Hepatocyte (in vitro differentiated cells): ENCODE measurements around the gene CAMK2G. TPM values are rescaled to one million over a fixed set of nuclear protein-coding genes. Genes with fewer than 3 reads are reported as not detected.

Experiments used
- DNase-seq: peaks from one replicate; pipeline ENCODE4 v3.0.0-alpha.2; 2016; ENCODE audit warnings: low spot score
- H2AFZ ChIP-seq: fragments of 200-600 bp; sonication (generic); 2 replicates; pipeline ENCODE4 v1.6.0; 2016; ENCODE audit warnings: antibody characterized with exemption, mild to moderate bottlenecking
- H3K27ac ChIP-seq: fragments of 200-600 bp; sonication (generic); 2 replicates; pipeline ENCODE4 v1.5.1; 2016; ENCODE audit warnings: mild to moderate bottlenecking
- H3K27me3 ChIP-seq: fragments of 200-600 bp; sonication (generic); 2 replicates; pipeline ENCODE4 v1.6.1; 2016
- H3K36me3 ChIP-seq: fragments of 200-600 bp; sonication (generic); replicated peaks from 2 replicates; pipeline ENCODE4 v1.5.1; 2016; ENCODE audit warnings: low read depth; ENCODE audit not compliant: insufficient read depth
- H3K4me1 ChIP-seq: fragments of 200-600 bp; sonication (generic); 2 replicates; pipeline ENCODE4 v1.5.1; 2016; ENCODE audit warnings: mild to moderate bottlenecking, moderate library complexity; ENCODE audit not compliant: insufficient read depth
- H3K4me2 ChIP-seq: fragments of 200-600 bp; sonication (generic); 2 replicates; pipeline ENCODE4 v1.6.0; 2016
- H3K4me3 ChIP-seq: fragments of 200-600 bp; sonication (generic); 2 replicates; pipeline ENCODE4 v1.5.1; 2016; ENCODE audit warnings: mild to moderate bottlenecking
- H3K79me2 ChIP-seq: fragments of 200-600 bp; sonication (generic); 2 replicates; pipeline ENCODE4 v1.6.0; 2017; ENCODE audit warnings: mild to moderate bottlenecking
- H3K9me2 ChIP-seq: fragments of 200-600 bp; sonication (generic); replicated peaks from 2 replicates; pipeline ENCODE4 v1.6.0; 2017; ENCODE audit warnings: mild to moderate bottlenecking; ENCODE audit not compliant: insufficient read depth
- H3K9me3 ChIP-seq: fragments of 200-600 bp; sonication (generic); 2 replicates; pipeline ENCODE4 v1.5.1; 2016; ENCODE audit warnings: low read depth, mild to moderate bottlenecking
- H4K20me1 ChIP-seq: fragments of 200-600 bp; sonication (generic); 2 replicates; pipeline ENCODE4 v1.6.0; 2016; ENCODE audit warnings: mild to moderate bottlenecking; ENCODE audit not compliant: insufficient read depth, poor library complexity, severe bottlenecking
- CTCF ChIP-seq: fragments of 200-600 bp; sonication (generic); IDR thresholded peaks from 2 replicates; pipeline ENCODE4 v1.5.1; 2016; ENCODE audit warnings: antibody characterized with exemption, mild to moderate bottlenecking; ENCODE audit not compliant: poor library complexity
- EZH2 ChIP-seq: fragments of 200-600 bp; sonication (generic); IDR thresholded peaks from 2 replicates; pipeline ENCODE4 v1.6.1; 2016; ENCODE audit warnings: antibody characterized with exemption, mild to moderate bottlenecking, borderline replicate concordance
- EZH2phosphoT487 ChIP-seq: fragments of 200-600 bp; sonication (generic); IDR thresholded peaks from one replicate; pipeline ENCODE4 v1.6.1; 2018; ENCODE audit warnings: antibody characterized with exemption, mild to moderate bottlenecking, low read depth, moderate library complexity; ENCODE audit not compliant: unreplicated experiment, severe bottlenecking
- WGBS: methylation state at CpG from one replicate; pipeline ENCODE4 v1.1.6; 2016; ENCODE audit warnings: low lambda C conversion rate; ENCODE audit errors: missing lambda C conversion rate; 5-methylcytosine and 5-hydroxymethylcytosine counted together
- polyA plus RNA-seq: library from polyadenylated mRNA; unstranded; fragments of >200 nt; fragmentation: Nextera tagmentation; extraction: Ambion mirVana; gene quantifications from 2 replicates; pipeline ENCODE4 v1.2.1, GENCODE V29; 2016
- total RNA-seq: library from RNA; depleted of rRNA; stranded (reverse); fragments of >200 nt; gene quantifications from 2 replicates; pipeline ENCODE4 v1.2.3, GENCODE V29; 2014

Gene CAMK2G
- total and polyA plus RNA-seq, 2 experiments from 2014 or later = 5.2 to 25.0 TPM

- peaks cover 48% of the 10 kb centered on the region for H3K4me1 ChIP-seq
- no peaks in the 10 kb centered on the region for H3K79me2 ChIP-seq
- no peaks in the 10 kb centered on the region for H3K9me3 ChIP-seq
- H3K4me3 ChIP-seq = no peak overlapping the region
- no peaks in the 10 kb centered on the region for H3K36me3 ChIP-seq
- TF ChIP-seq CTCF = no peak
- TF ChIP-seq EZH2 = no peak
- TF ChIP-seq EZH2phosphoT487 = no peak
- peak; percentile 81 for DNase-seq
- H3K9me2 ChIP-seq = no peaks in the 10 kb centered on the region
- H3K4me2 ChIP-seq = no peak overlapping the region
- H3K27ac ChIP-seq = peak overlapping the region; percentile 78
- no peaks in the 10 kb centered on the region for H4K20me1 ChIP-seq
- WGBS = 35% methylated on average over 8 of the region's 8 CpGs
- H3K27me3 ChIP-seq = no peaks in the 10 kb centered on the region
- H2AFZ ChIP-seq = peak overlapping the region; percentile 5
Measured at GRCh38 chr10:73906524-73907447, 32.4 kb upstream of the CAMK2G start.

- 79% methylated on average over 4 of the region's 4 CpGs for WGBS
- Histone ChIP-seq H3K79me2 (no peaks in the 10 kb centered on the region), H3K27me3 (no peaks in the 10 kb centered on the region), H3K27ac (no peak overlapping the region), H3K36me3 (no peaks in the 10 kb centered on the region), H4K20me1 (no peaks in the 10 kb centered on the region), H3K4me3 (no peak overlapping the region), H3K9me2 (no peaks in the 10 kb centered on the region), H3K4me1 (peaks cover 41% of the 10 kb centered on the region), H3K4me2 (no peak overlapping the region), H3K9me3 (no peaks in the 10 kb centered on the region), H2AFZ (no peak overlapping the region)
- TF ChIP-seq EZH2 = no peak
- no peak for TF ChIP-seq CTCF
- no peak for TF ChIP-seq EZH2phosphoT487
- no peak for DNase-seq
Measured at GRCh38 chr10:73905256-73906020, 31.1 kb upstream of the CAMK2G start.

- H4K20me1 ChIP-seq = no peaks in the 10 kb centered on the region
- 97% methylated on average over 2 of the region's 2 CpGs for WGBS
- peaks cover 17% of the 10 kb centered on the region for H3K4me1 ChIP-seq
- no peaks in the 10 kb centered on the region for H3K9me2 ChIP-seq
- no peaks in the 10 kb centered on the region for H3K9me3 ChIP-seq
- DNase-seq = no peak
- no peak for TF ChIP-seq EZH2
- TF ChIP-seq CTCF = no peak
- no peak for TF ChIP-seq EZH2phosphoT487
- H3K36me3 ChIP-seq = no peaks in the 10 kb centered on the region
- H3K27ac ChIP-seq = no peak overlapping the region
- H3K4me2 ChIP-seq = no peak overlapping the region
- no peaks in the 10 kb centered on the region for H3K79me2 ChIP-seq
- no peaks in the 10 kb centered on the region for H3K27me3 ChIP-seq
- no peak overlapping the region for H3K4me3 ChIP-seq
- no peak overlapping the region for H2AFZ ChIP-seq
Measured at GRCh38 chr10:73902351-73902750, 28.0 kb upstream of the CAMK2G start.
